NOMO-1 treated with DMSO at 0.1 percent for 48 hours (cell line): ENCODE data around the gene PPM1L.
"Not testable (repeated sequence)": the region's sequence is repeated elsewhere in the genome, so short reads cannot be mapped to it uniquely, and the experiment has no call there.

Experiments used
- DNase-seq: peaks from one replicate; lab custom pipeline; 2025; ENCODE audit not compliant: unreplicated experiment; lab: John Stamatoyannopoulos, UW

PPM1L gene

GRCh38 chr3:160980740-160981139 lies 224.7 kb downstream of the PPM1L start:
- DNase-seq: no peak

GRCh38 chr3:160981217-160981938 lies 225.3 kb downstream of the PPM1L start:
- DNase-seq: peak; percentile 100

- DNase-seq: peak; percentile 93
Measured at GRCh38 chr3:160982491-160982890, 226.5 kb downstream of the PPM1L start.

- not testable (repeated sequence) for DNase-seq
Measured at GRCh38 chr3:160983900-160984299, 227.9 kb downstream of the PPM1L start.

GRCh38 chr3:160986069-160986468 lies 230.0 kb downstream of the PPM1L start:
- no peak for DNase-seq

- no peak for DNase-seq
Measured at GRCh38 chr3:160987982-160988964, 232.2 kb downstream of the PPM1L start.

- DNase-seq: no peak
Measured at GRCh38 chr3:160990446-160990845, 234.4 kb downstream of the PPM1L start.

GRCh38 chr3:160992712-160993111 lies 236.7 kb downstream of the PPM1L start:
- no peak for DNase-seq

- DNase-seq: no peak
Measured at GRCh38 chr3:160996811-160997210, 240.8 kb downstream of the PPM1L start.

- DNase-seq: no peak
Measured at GRCh38 chr3:160998581-160998980, 242.6 kb downstream of the PPM1L start.

GRCh38 chr3:160999274-160999673 lies 243.2 kb downstream of the PPM1L start:
- no peak for DNase-seq

- DNase-seq: no peak
Measured at GRCh38 chr3:161008086-161008485, 252.1 kb downstream of the PPM1L start.

GRCh38 chr3:161010151-161010550 lies 254.1 kb downstream of the PPM1L start:
- not testable (repeated sequence) for DNase-seq

- DNase-seq: no peak
Measured at GRCh38 chr3:161014843-161015749, 259.1 kb downstream of the PPM1L start.

GRCh38 chr3:161016417-161017313 lies 260.6 kb downstream of the PPM1L start:
- no peak for DNase-seq

- no peak for DNase-seq
Measured at GRCh38 chr3:161017971-161018370, 261.9 kb downstream of the PPM1L start.

- no peak for DNase-seq
Measured at GRCh38 chr3:161020256-161020655, 264.2 kb downstream of the PPM1L start.

- peak; percentile 31 for DNase-seq
Measured at GRCh38 chr3:161025911-161026310, 269.9 kb downstream of the PPM1L start.

GRCh38 chr3:161026612-161027510 lies 270.8 kb downstream of the PPM1L start:
- no peak for DNase-seq
